Measurements from ENCODE around the gene CDC42BPA.

Gene CDC42BPA

GRCh38 chr1:227212164-227212563, 106.1 kb downstream of the CDC42BPA start:
- no peak for DNase-seq (ENCODE audit: low spot score)

- no peak for DNase-seq (ENCODE audit: low spot score)
These were observed 107.7 kb downstream of the CDC42BPA start for GRCh38 chr1:227210604-227211003.

- no peak for DNase-seq (ENCODE audit: low spot score)
These were observed 121.2 kb downstream of the CDC42BPA start for GRCh38 chr1:227197064-227197463.

- DNase-seq (ENCODE audit: low spot score), result peak; percentile 88
These were observed 126.1 kb downstream of the CDC42BPA start for GRCh38 chr1:227192163-227192562.

- DNase-seq (ENCODE audit: low spot score), result no peak
These were observed 126.7 kb downstream of the CDC42BPA start for GRCh38 chr1:227191607-227192006.

GRCh38 chr1:227190321-227190720, 128.0 kb downstream of the CDC42BPA start:
- DNase-seq (ENCODE audit: low spot score), result no peak

GRCh38 chr1:227185291-227185690, 133.0 kb downstream of the CDC42BPA start:
- no peak for DNase-seq (ENCODE audit: low spot score)

GRCh38 chr1:227182012-227182411, 136.3 kb downstream of the CDC42BPA start:
- DNase-seq (ENCODE audit: low spot score), result no peak

- DNase-seq (ENCODE audit: low spot score), result no peak
These were observed 142.7 kb downstream of the CDC42BPA start for GRCh38 chr1:227175611-227176010.

GRCh38 chr1:227174164-227174563, 144.1 kb downstream of the CDC42BPA start:
- peak; percentile 57 for DNase-seq (ENCODE audit: low spot score)

- DNase-seq (ENCODE audit: low spot score), result peak; percentile 59
These were observed 147.7 kb downstream of the CDC42BPA start for GRCh38 chr1:227170361-227171166.

GRCh38 chr1:227169343-227169742, 148.9 kb downstream of the CDC42BPA start:
- DNase-seq (ENCODE audit: low spot score), result no peak

- DNase-seq (ENCODE audit: low spot score), result no peak
These were observed 150.8 kb downstream of the CDC42BPA start for GRCh38 chr1:227167276-227168101.

- DNase-seq (ENCODE audit: low spot score), result no peak
These were observed 151.7 kb downstream of the CDC42BPA start for GRCh38 chr1:227166559-227166958.

- DNase-seq (ENCODE audit: low spot score), result no peak
These were observed 156.8 kb downstream of the CDC42BPA start for GRCh38 chr1:227161470-227161869.

- DNase-seq (ENCODE audit: low spot score), result no peak
These were observed 161.8 kb downstream of the CDC42BPA start for GRCh38 chr1:227156520-227156919.

- no peak for DNase-seq (ENCODE audit: low spot score)
These were observed 162.6 kb downstream of the CDC42BPA start for GRCh38 chr1:227155688-227156087.

- no peak for DNase-seq (ENCODE audit: low spot score)
These were observed 163.3 kb downstream of the CDC42BPA start for GRCh38 chr1:227155004-227155403.

- no peak for DNase-seq (ENCODE audit: low spot score)
These were observed 165.8 kb downstream of the CDC42BPA start for GRCh38 chr1:227152525-227152924.

GRCh38 chr1:227140376-227140775, 177.9 kb downstream of the CDC42BPA start:
- no peak for DNase-seq (ENCODE audit: low spot score)

- DNase-seq (ENCODE audit: low spot score), result no peak
These were observed 182.0 kb downstream of the CDC42BPA start for GRCh38 chr1:227136210-227136820.

GRCh38 chr1:227134686-227135314, 183.5 kb downstream of the CDC42BPA start:
- no peak for DNase-seq (ENCODE audit: low spot score)

Data from GM03348 (cell line).